NT2/D1 (cell line): ENCODE results near the gene PCSK4.

Experiments
- SUZ12 ChIP-seq: IDR thresholded peaks from 2 replicates; pipeline ENCODE4 v1.6.1; 2011; ENCODE audit not compliant: insufficient read length, insufficient read depth; ENCODE audit errors: extremely low read depth
- YY1 ChIP-seq: IDR thresholded peaks from 2 replicates; pipeline ENCODE4 v1.6.1; 2011; ENCODE audit not compliant: insufficient read length, insufficient read depth
- ZNF274 ChIP-seq: IDR thresholded peaks from 2 replicates; pipeline ENCODE4 v1.6.1; 2011; ENCODE audit warnings: mild to moderate bottlenecking, low read depth, low read length

DNA sequence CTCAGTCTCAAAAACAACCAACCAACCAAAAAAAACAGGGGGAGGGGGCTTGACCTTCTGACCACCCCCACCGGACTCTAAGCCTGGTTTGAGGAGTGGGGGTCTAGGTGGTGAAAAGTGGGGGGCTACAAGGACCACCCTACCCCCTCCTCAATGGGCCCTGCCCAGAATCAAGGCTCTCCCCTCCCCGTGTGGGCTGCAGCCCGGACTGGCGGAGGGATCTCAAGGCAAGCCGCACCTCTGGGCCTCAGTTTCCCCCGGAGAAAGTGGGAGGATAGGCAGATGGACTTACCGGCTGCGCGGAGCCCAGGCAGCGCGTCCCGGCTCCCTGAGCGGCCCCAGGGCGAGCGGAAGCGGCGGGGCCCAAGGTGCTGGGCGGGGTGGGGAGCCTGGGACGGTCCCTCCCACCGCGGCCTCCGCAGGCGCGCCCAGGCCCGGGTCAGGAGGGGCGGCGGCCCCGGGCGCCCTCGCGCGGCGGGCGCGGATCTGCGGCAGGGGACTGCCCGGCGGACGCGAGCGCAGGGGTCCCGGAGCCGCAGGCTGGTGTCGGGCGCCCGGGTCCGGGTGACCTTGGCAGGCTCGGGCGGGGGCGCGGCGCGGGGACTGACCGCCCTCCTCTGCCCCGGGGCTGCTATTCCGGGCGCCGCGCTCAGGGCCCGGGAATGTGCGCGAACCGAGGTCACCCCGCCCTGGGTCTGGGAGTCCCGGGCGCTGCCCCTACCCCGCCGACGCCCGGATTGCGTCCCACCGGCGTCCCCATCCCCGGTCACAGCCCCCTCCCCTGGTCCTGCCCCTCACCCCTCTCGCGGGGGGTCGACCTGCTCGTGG is 22.7 kb upstream of the PCSK4 start, which contains the start of gene ADAMTSL5:
- no peak for TF ChIP-seq YY1
- no peak for TF ChIP-seq SUZ12
- no peak for TF ChIP-seq ZNF274
